Fibroblast of pulmonary artery (primary cell): ENCODE measurements around the gene KIF21B.
"Not testable (repeated sequence)": the region's sequence is repeated elsewhere in the genome, so short reads cannot be mapped to it uniquely, and the experiment has no call there.

ENCODE experiments used
- DNase-seq: peaks from one replicate; pipeline ENCODE4 v3.0.0-alpha.2; 2010; ENCODE audit warnings: low read depth
- H3K4me3 ChIP-seq: replicated peaks from 2 replicates; pipeline ENCODE4 v1.5.1; 2011; ENCODE audit warnings: low read depth, mild to moderate bottlenecking, control low read depth, low read length, moderate library complexity
- CTCF ChIP-seq: IDR thresholded peaks from 2 replicates; pipeline ENCODE4 v1.5.1; 2011; ENCODE audit warnings: mild to moderate bottlenecking, control low read depth, low read length, inconsistent platforms; ENCODE audit errors: missing control alignments

KIF21B gene

GRCh38 chr1:200968469-200969410 is 54.8 kb downstream of the KIF21B start:
- no peak for TF ChIP-seq CTCF
- no peak for DNase-seq
- H3K4me3 ChIP-seq = no peak overlapping the region

- DNase-seq = no peak
- no peak overlapping the region for H3K4me3 ChIP-seq
- no peak for TF ChIP-seq CTCF
These were observed 55.6 kb downstream of the KIF21B start for GRCh38 chr1:200967693-200968468.

GRCh38 chr1:200966934-200967333 is 56.6 kb downstream of the KIF21B start:
- no peak overlapping the region for H3K4me3 ChIP-seq
- no peak for DNase-seq
- no peak for TF ChIP-seq CTCF

- no peak for TF ChIP-seq CTCF
- no peak overlapping the region for H3K4me3 ChIP-seq
- peak; percentile 40 for DNase-seq
These were observed 58.3 kb downstream of the KIF21B start for GRCh38 chr1:200965111-200965805.

GRCh38 chr1:200963888-200964287 is 59.6 kb downstream of the KIF21B start:
- not testable (repeated sequence) for DNase-seq, H3K4me3 ChIP-seq

- no peak overlapping the region for H3K4me3 ChIP-seq
- DNase-seq = no peak
- no peak for TF ChIP-seq CTCF
These were observed 60.4 kb downstream of the KIF21B start for GRCh38 chr1:200963076-200963475.

- H3K4me3 ChIP-seq = no peak overlapping the region
- no peak for DNase-seq
- no peak for TF ChIP-seq CTCF
These were observed 60.9 kb downstream of the KIF21B start for GRCh38 chr1:200962631-200963030.

- not testable (repeated sequence) for DNase-seq, H3K4me3 ChIP-seq
These were observed 61.4 kb downstream of the KIF21B start for GRCh38 chr1:200962151-200962550.
